CD4-positive, alpha-beta T cell treated with Interferon gamma for 1 hour (primary cell): ENCODE measurements around the gene C1orf94.

Experiments
- DNase-seq: peaks from one replicate; pipeline ENCODE4 v3.0.0-alpha.2; 2020

Gene C1orf94

GRCh38 chr1:34176830-34177603, at the start of gene C1orf94:
C1orf94 (plus strand) TSS chr1:34176907; CDS start chr1:34177790, 883 bp downstream.
- no peak for DNase-seq

GRCh38 chr1:34127006-34128000, 49.4 kb upstream of the C1orf94 start:
- no peak for DNase-seq

GRCh38 chr1:34128186-34128889, 48.4 kb upstream of the C1orf94 start:
- DNase-seq: no peak

- no peak for DNase-seq
These were observed 47.1 kb upstream of the C1orf94 start for GRCh38 chr1:34129630-34130029.

GRCh38 chr1:34130306-34130705, 46.4 kb upstream of the C1orf94 start:
- DNase-seq: no peak

GRCh38 chr1:34131396-34132160, 45.1 kb upstream of the C1orf94 start:
- DNase-seq: no peak

GRCh38 chr1:34132161-34132420, 44.6 kb upstream of the C1orf94 start:
- no peak for DNase-seq

GRCh38 chr1:34137411-34137810, 39.3 kb upstream of the C1orf94 start:
- no peak for DNase-seq

- DNase-seq: no peak
These were observed 36.6 kb upstream of the C1orf94 start for GRCh38 chr1:34140011-34140676.

- no peak for DNase-seq
These were observed 32.7 kb upstream of the C1orf94 start for GRCh38 chr1:34143975-34144374.

- no peak for DNase-seq
These were observed 31.9 kb upstream of the C1orf94 start for GRCh38 chr1:34144766-34145165.

GRCh38 chr1:34147301-34147700, 29.4 kb upstream of the C1orf94 start:
- DNase-seq: no peak

GRCh38 chr1:34149501-34149900, 27.2 kb upstream of the C1orf94 start:
- no peak for DNase-seq

- DNase-seq: no peak
These were observed 23.5 kb upstream of the C1orf94 start for GRCh38 chr1:34153246-34153645.

GRCh38 chr1:34155860-34156259, 20.8 kb upstream of the C1orf94 start:
- no peak for DNase-seq

GRCh38 chr1:34156739-34157138, 20.0 kb upstream of the C1orf94 start:
- DNase-seq: no peak

GRCh38 chr1:34162852-34163766, 13.6 kb upstream of the C1orf94 start:
- no peak for DNase-seq

- DNase-seq: no peak
These were observed 12.6 kb upstream of the C1orf94 start for GRCh38 chr1:34163792-34164731.

GRCh38 chr1:34164771-34165391, 11.8 kb upstream of the C1orf94 start, which contains the start of gene CSMD2:
CSMD2 (minus strand) TSS chr1:34165230; CDS start chr1:34165097, 133 bp downstream.
- no peak for DNase-seq
